ENCODE measurements around the gene MIS12. TPM values are rescaled to one million over a fixed set of nuclear protein-coding genes. Genes with fewer than 3 reads are reported as not detected.

The MIS12 gene
- total and polyA plus RNA-seq, 9 of the 15 experiments (the other 6 are each of a cell fraction or from before 2014, with no cell fraction given) = 13.5 to 31.9 (median 25.5) TPM

DNA sequence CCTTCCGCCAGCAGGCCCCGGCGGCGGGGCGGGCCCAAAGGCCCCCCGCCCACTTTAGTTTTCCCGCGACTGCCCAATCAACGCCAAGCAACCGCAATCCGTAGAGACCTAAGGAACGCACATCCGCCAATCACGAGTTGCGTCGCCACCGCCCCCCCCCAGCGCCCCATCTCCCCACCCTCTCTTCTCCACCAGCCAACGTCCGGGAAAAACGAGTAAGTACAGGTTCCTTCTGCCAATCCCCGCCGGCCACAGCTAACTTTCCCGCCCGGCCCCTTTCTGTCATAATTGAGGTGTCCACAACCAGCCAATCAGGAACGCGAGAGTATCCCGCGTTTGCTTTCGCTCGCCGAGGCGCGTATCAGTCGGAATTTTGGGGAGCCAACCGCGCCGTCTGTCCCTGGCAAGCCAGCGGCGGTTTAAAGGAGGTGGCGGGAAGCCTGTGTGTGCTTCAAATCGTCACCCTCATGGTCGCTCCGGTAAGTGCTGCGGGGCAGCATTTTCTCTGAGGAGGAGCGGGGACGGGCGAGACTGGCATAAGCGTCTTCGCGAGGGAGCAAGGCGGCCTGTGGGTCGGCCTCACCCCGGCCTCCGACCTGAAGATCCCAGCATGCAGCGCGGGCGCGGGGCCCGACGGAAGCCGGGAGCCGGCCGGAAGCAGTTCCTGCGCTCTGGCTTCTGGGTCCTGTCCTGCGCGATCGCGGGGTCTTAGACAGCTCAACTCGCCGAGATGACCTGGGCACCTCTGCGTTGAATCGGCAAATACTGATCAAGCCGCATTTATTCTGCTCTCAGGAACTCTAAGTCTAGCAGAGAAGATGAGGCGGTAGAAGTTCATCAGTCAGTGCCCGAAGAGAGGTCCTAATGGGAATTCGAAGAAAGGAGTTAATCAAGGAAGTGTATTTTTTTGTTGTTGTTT is at the start of gene MIS12 (continued):
- TF ChIP-seq, protein P1, sequence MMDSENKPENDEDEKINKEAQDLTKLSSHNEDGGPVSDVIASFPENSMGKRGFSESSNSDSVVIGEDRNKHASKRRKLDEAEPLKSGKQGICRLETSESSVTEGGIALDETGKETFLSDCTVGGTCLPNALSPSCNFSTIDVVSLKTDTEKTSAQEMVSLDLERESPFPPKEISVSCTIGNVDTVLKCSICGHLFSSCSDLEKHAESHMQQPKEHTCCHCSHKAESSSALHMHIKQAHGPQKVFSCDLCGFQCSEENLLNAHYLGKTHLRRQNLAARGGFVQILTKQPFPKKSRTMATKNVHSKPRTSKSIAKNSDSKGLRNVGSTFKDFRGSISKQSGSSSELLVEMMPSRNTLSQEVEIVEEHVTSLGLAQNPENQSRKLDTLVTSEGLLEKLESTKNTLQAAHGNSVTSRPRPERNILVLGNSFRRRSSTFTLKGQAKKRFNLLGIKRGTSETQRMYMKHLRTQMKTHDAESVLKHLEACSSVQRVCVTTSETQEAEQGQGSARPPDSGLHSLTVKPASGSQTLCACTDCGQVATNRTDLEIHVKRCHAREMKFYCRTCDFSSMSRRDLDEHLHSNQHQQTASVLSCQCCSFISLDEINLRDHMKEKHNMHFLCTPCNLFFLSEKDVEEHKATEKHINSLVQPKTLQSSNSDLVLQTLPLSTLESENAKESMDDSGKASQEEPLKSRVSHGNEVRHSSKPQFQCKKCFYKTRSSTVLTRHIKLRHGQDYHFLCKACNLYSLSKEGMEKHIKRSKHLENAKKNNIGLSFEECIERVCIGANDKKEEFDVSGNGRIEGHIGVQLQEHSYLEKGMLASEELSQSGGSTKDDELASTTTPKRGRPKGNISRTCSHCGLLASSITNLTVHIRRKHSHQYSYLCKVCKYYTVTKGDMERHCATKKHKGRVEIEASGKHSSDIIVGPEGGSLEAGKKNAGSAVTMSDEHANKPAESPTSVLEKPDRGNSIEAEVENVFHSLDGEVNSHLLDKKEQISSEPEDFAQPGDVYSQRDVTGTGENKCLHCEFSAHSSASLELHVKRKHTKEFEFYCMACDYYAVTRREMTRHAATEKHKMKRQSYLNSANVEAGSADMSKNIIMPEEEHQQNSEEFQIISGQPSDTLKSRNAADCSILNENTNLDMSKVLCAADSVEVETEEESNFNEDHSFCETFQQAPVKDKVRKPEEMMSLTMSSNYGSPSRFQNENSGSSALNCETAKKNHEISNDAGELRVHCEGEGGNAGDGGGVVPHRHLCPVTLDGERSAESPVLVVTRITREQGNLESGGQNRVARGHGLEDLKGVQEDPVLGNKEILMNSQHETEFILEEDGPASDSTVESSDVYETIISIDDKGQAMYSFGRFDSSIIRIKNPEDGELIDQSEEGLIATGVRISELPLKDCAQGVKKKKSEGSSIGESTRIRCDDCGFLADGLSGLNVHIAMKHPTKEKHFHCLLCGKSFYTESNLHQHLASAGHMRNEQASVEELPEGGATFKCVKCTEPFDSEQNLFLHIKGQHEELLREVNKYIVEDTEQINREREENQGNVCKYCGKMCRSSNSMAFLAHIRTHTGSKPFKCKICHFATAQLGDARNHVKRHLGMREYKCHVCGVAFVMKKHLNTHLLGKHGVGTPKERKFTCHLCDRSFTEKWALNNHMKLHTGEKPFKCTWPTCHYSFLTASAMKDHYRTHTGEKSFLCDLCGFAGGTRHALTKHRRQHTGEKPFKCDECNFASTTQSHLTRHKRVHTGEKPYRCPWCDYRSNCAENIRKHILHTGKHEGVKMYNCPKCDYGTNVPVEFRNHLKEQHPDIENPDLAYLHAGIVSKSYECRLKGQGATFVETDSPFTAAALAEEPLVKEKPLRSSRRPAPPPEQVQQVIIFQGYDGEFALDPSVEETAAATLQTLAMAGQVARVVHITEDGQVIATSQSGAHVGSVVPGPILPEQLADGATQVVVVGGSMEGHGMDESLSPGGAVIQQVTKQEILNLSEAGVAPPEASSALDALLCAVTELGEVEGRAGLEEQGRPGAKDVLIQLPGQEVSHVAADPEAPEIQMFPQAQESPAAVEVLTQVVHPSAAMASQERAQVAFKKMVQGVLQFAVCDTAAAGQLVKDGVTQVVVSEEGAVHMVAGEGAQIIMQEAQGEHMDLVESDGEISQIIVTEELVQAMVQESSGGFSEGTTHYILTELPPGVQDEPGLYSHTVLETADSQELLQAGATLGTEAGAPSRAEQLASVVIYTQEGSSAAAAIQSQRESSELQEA (IDR thresholded peaks at IDR 0.05; ENCODE audit: low read depth) = peak; percentile 89
- peak in 1 of 3 experiments; percentile 52 for TF ChIP-seq YY1 (IDR thresholded peaks at IDR 0.05; ENCODE audit: borderline replicate concordance in 1 of 3, control insufficient read depth in 1 of 3, extremely low read depth in 1 of 3, insufficient read depth in 3 of 3, insufficient read length in 1 of 3, insufficient replicate concordance in 2 of 3, low read depth in 1 of 3, low read length in 2 of 3)
- TF ChIP-seq SPI1 (IDR thresholded peaks at IDR 0.05; ENCODE audit: borderline replicate concordance, low read depth, low read length) = no peak
- TF ChIP-seq TCF7 (IDR thresholded peaks at IDR 0.05; ENCODE audit: borderline replicate concordance) = no peak
- peak; percentile 86 for TF ChIP-seq MTA3 (IDR thresholded peaks at IDR 0.05; ENCODE audit: borderline replicate concordance)
- TF ChIP-seq POLR2H (tag; IDR thresholded peaks at IDR 0.05; ENCODE audit: low read depth) = peak; percentile 92
- TF ChIP-seq GABPA (tag; conservative IDR thresholded peaks at IDR 0.05; ENCODE audit: low read depth) = peak; percentile 82
- no peak for TF ChIP-seq NUFIP1 (IDR thresholded peaks at IDR 0.05; ENCODE audit: partially characterized antibody)
- TF ChIP-seq SREBF2 (CRISPR knock-in tag; IDR thresholded peaks at IDR 0.05) = no peak
- no peak; the same call in 1 of the 2 replicates for TF ChIP-seq NR2C2 (CRISPR knock-in tag; IDR thresholded peaks at IDR 0.05)
- TF ChIP-seq NR2C2 (tag; IDR thresholded peaks at IDR 0.05) = peak; percentile 95
- peak; percentile 91 for TF ChIP-seq PHF8 (IDR thresholded peaks at IDR 0.05; ENCODE audit: borderline replicate concordance, low read length)
- TF ChIP-seq, protein P2, sequence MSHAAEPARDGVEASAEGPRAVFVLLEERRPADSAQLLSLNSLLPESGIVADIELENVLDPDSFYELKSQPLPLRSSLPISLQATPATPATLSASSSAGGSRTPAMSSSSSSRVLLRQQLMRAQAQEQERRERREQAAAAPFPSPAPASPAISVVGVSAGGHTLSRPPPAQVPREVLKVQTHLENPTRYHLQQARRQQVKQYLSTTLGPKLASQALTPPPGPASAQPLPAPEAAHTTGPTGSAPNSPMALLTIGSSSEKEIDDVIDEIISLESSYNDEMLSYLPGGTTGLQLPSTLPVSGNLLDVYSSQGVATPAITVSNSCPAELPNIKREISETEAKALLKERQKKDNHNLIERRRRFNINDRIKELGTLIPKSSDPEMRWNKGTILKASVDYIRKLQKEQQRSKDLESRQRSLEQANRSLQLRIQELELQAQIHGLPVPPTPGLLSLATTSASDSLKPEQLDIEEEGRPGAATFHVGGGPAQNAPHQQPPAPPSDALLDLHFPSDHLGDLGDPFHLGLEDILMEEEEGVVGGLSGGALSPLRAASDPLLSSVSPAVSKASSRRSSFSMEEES (CRISPR knock-in tag; IDR thresholded peaks at IDR 0.05) = no peak
- peak; percentile 62; the same call in 1 of the 2 replicates for TF ChIP-seq HDAC2 (IDR thresholded peaks at IDR 0.05)
- TF ChIP-seq RCOR1 (IDR thresholded peaks at IDR 0.05; ENCODE audit: borderline replicate concordance in 1 of 2, low read depth in 2 of 2, low read length in 2 of 2) = no peak

Measured in K562 (cell line).